ENCODE data around the gene FAM20A.

FAM20A gene

GRCh38 chr17:68498479-68499326 is 102.5 kb downstream of the FAM20A start:
- TF ChIP-seq CTCF (IDR thresholded peaks at IDR 0.05), result no peak

- no peak for TF ChIP-seq CTCF (IDR thresholded peaks at IDR 0.05)
These were observed 103.3 kb downstream of the FAM20A start for GRCh38 chr17:68497885-68498319.

GRCh38 chr17:68495081-68495480 is 106.1 kb downstream of the FAM20A start:
- TF ChIP-seq CTCF (IDR thresholded peaks at IDR 0.05), result no peak

- no peak for TF ChIP-seq CTCF (IDR thresholded peaks at IDR 0.05)
These were observed 109.6 kb downstream of the FAM20A start for GRCh38 chr17:68491381-68492231.

- TF ChIP-seq CTCF (IDR thresholded peaks at IDR 0.05), result no peak
These were observed 111.2 kb downstream of the FAM20A start for GRCh38 chr17:68489919-68490318.

Data from LNCAP (cell line).